Central memory CD4-positive, alpha-beta T cell (primary cell): ENCODE measurements around the gene ID2.

Source experiments
- DNase-seq: peaks from one replicate; pipeline ENCODE4 v3.0.0; 2022

Gene ID2

DNA sequence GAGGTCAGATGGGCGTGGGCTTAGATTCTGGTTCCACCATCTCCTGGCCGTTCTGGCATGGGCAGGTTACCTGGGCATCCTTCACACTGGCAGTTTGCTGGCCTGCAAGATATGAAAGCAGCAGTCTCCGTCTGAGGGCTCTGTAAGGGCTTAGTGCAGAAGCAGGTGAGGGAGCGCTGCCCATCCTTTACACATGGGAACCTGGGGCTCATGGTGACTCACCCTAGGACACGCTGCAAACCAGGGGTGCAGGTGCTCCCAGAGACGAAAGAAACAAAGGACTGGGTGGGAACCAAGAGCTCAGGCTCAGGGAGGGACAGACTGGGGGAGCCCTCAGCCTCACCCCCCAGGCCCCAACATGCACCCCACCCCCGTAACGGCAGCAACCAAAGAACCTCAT lies 10.7 kb upstream of the ID2 start:
- DNase-seq = no peak

- no peak for DNase-seq
These were observed 10.1 kb upstream of the ID2 start for GRCh38 chr2:8671802-8672201.

DNA sequence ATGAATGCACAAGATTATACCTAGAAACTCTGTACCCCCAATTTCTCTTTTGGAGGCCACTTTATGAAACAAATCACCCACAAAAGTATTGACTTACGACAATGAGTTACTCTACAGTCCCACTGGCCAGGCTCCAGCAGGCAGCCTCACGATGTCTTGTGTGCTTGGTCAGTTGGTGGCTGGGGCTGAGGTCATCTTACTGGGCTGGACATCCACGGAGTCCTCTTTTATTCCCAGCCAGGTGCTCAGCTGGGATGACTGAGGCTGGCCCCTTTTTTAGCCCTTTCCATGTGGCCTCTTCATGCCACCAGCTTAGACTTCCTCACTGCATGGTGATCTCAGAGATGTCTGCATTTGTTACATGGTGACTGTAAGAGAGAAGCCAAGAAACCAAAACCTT lies 8.9 kb upstream of the ID2 start:
- DNase-seq = no peak

GRCh38 chr2:8673381-8673780 lies 8.5 kb upstream of the ID2 start:
- no peak for DNase-seq

DNA sequence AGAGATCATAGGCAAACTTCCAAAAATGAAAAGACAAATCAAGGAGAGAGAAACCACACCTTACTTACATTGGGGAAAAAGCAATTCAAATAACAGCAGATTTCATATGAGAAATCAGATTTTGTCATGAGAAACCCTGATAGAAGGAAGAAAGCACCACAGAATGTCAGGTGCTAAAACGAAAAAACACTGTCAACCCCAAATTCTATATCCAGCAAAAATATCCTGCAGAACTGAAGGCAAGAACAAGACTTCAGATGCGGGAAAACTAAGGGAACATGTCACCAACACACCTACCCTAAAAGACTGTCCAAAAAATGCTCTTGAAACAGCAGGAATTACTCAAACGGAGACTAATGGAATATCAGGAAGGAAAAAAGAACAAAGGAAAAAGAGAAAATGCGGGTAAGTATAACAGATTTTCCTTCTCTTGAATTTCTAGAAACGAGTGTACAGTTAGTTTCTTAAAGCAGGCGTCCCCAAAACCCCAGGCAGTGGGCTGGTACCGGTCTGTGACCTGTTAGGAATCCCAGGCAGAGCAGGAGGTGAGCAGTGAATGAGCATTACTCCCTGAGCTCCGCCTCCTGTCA lies 7.3 kb upstream of the ID2 start:
- no peak for DNase-seq

DNA sequence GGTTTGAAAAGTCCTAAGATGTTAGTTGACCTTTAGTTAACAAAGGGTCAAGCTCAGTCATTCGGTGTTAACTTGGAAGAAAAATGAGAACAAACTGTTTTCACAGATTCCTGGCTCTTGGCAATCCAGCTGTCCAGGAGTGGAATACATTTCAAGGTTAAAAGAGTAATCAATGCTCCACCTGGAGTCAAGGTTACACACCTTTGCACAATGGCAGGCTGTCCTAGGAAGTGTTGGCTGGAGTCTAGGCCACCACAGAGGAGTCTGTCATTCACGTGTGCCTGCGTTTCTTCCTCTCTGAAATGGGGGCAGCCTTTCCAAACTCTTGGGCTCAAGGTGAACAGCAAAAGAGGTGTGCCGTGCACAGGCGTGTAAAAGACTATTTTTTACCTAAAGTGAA lies 6.3 kb upstream of the ID2 start:
- no peak for DNase-seq

DNA sequence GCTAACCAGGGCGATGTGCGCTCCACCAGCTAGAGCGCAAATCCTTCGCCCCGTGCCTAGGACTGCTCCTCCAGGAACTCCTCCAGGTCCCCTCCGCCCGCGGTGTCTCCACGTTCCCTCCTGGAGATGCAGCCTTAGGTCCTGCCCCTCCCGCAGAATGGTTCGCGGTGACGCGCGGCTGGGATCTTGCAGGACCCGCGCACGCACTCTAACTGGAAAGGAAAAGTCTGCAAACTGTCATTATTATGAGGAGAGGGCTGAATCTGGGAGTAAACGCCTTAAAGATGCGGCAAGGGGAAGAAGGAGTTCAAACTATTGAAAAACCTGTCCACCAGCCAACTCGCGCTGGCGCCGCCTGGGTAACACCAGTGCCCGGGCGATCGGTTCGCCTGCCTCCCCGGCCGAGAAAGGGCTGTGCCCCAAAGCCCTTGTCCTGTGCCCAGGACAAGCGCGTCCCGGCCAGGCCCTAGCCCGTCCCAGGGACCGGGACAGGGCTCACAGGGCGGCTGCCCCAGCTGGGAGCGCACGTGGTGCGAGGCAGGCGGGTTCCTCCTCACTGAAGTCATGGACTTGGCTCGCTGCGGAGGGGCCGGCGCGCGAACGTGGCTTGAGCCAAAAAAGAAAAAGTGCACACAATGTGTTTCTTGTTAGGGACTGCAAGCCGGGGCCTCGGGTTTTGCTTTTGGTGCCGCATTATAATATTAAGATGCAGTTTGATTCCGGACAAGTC lies 5.5 kb upstream of the ID2 start:
- DNase-seq = no peak

DNA sequence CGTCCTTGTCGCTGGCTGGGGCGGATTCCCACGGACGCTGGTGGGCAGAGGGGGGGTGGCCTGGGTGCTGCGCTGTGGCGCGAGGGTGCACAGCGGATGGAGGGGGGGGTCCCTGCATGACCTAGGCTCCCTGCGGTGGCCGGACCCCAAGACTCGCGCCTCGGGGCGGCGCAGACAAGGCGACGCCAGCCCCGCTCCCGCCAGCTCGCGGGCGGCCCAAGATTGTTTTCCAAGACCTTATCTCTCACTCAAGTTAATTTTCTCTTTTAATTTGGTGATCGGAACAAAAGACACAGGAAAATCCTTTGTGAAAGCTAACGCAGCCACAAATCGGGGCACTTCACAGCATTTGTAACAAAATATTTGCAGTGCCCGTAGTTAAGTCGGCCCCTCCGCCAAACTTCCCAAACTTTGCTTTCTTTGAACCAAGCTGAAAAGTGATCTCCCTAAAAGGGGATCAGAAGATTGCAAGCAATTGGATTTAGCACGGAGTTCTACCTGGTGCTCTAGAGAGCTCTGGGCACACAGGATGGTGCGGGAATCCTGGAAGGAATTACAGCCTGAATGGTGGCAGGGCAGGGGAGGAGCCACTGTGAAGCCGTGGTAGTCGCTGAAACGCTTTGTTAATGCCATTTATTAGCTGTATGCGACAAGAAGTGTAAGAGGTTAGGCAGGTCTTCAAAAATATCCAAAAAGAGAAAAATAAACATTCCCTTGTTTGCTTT lies 4.8 kb upstream of the ID2 start:
- DNase-seq = no peak

DNA sequence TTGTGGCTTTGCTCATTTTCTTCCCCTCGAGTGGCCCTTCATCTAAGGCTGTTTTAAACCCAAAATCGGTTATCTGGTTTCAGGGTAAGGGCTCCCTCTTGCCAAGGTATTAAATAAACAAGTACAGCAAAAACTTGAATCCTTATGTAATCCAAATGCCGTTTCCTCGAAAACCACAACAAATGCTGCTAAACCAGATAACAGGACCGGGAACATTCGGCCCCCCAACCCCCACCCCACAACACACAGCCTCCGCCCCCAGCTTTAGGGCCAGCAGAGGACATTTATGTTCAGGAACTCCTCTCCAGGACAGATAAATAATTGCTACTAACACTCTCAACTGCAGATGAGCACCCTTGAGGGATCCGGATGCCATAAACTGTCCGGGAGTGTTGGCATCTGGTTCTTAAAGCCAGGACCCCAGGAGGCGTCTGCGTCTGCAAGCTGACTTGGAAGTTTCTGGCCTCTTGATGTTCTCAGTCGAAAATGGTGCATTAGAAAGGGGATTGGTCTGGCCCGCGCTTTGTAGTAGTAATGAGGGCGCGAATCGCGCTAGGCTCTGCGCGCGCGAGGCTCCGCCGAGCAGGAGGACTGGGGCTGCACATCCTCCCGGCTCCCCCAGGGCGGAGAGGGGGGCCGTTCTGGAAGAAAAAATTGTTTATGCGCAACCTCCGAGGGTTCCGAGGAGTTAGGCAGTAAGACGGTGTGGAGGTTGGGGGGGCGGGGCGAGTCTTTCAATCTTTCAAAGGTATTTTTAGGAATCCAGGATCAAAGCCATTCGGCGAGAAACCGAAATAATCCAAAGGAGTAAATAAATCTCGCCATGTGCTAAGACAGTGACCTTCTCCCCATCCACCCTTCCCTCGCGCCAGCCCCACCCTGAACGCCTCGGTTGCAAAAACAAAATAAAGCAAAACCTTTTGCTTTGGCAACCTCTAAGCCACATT lies 3.9 kb upstream of the ID2 start:
- peak; percentile 31 for DNase-seq

DNA sequence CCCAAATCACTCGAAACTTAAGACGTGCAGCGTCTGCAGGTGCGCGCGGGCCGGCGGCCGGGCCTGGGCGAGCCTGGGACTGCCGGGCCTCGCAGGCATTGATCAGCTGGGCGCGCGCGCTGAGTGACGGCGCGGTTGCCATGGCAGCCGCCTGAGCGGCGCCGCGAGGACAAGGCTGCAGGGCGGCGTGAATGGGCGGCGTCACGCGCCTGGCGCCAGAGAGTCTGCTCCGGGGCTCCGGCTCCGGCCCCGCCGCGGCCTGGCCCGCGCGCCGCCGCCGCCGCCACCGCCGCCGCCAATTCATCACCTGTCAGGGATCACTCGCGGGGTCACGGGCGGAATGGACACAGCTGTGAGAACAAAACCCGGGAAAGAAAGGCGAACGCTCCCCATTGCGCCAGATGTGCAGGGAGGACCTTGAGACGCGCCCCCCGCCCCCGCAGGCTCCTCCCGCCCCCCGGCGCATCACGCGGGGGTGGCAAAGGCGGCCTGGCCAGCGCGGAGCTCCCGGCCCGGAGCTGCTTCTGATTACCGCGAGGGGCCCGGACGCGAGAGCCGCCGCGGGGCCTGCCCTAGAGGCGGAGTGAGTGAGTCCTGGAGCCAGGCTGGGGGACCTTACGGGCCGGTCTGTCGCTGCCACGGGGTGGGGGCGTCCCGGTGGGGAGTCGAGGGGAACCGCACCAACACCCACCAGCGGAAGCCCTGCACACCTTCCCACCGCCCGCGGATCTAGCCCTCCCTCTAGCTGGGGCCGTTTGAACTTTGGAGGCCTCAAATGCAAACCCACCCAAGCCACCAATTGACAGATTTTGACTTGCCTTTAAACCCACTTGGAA lies 2.9 kb upstream of the ID2 start:
- peak; percentile 82 for DNase-seq

DNA sequence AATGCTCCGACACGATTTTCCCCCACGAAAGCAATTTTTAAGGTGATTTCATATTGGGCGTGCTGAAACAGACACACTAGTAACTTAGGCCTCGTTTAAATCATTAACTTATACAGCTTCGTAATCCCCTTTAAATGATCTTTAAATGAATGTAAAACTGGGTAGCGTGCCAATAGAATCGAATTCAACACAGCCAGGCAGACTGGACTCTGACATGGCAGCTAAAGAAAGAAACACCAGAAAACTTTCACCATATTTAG lies 2.4 kb upstream of the ID2 start:
- no peak for DNase-seq

DNA sequence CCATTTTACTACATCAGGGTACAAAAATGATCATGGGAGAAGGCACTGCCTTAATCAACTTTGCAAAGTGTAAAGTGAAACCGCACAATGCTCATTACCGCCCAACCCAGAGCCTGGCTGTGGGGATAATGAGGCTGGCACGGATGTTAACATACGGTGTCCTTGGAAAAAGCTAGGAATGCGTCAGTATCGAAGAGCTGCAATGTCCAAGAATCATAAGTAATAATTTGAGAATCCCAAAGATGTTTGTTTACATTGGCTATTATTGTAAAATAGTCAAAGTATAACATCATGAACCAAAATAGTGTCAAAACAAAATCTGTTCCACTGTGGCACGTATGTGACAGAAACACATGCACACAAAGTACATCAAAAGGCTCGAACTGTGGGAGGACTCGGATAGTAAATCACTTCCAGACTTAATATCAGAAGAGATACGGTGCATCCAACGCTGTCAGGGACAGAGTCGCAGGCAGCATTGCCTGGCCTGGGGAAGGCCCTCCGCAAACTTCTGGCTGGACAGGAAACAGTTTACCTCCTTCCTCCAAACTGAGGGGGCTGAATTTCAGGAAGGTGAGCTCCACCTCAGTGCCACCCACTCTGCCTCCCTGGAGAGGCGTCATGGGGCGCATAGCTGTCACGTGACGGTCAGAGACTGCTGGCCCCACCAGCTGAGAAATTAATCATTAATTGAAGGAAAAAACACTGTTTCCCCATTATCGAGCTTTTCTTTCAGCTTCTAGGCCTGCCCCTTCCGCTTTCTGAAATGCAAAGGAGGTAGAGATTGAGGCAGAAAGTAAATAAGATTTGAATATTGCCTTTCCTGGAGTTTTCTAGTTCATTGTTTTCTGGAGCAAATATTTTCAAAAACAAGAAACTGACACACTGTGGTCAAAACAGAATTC lies 1.8 kb upstream of the ID2 start:
- no peak for DNase-seq

DNA sequence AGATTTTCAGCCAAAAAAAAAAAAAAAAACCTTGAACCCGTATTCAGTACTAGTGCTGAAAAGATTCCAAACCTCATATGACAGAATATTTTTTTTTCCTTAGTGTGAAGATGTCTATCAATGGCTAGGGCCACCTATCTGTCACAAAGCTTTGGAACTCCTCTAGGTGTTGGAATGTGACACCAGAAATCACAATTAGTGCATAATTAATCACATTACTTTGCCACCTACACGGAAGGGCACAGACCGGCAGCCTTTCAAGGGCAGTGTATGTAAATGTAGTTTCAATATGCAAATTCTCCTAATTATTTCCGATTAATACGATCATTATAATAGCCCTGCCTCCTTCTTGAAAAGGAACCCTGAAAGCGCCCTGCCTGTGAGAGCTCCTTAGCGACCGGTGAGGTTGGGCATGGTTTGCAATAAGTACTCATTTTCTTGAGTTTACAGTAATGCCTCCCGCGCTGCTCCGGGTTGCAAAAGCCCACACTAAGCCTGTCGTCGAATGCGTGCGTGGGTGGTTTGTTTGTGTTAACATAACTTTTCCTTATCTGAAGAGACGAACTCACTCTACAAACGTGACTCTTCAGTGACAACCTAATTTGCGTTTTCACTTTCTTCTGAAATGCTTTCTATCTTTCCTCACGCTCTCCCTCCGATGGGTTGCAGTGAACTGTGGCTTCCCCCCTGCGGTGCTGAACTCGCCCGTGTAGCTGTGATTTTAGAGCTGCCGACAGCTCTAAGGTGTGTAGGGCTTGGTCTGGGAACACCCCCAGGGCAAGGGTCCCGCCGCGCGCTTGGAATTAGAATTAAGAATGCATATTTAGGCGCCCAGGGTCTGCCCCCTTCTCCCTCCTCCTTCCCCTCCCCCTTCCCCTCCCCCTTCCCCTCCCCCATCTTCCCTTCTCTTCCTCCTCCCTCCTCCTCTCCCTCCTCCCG lies 765 bp upstream of the ID2 start:
- peak; percentile 66 for DNase-seq

DNA sequence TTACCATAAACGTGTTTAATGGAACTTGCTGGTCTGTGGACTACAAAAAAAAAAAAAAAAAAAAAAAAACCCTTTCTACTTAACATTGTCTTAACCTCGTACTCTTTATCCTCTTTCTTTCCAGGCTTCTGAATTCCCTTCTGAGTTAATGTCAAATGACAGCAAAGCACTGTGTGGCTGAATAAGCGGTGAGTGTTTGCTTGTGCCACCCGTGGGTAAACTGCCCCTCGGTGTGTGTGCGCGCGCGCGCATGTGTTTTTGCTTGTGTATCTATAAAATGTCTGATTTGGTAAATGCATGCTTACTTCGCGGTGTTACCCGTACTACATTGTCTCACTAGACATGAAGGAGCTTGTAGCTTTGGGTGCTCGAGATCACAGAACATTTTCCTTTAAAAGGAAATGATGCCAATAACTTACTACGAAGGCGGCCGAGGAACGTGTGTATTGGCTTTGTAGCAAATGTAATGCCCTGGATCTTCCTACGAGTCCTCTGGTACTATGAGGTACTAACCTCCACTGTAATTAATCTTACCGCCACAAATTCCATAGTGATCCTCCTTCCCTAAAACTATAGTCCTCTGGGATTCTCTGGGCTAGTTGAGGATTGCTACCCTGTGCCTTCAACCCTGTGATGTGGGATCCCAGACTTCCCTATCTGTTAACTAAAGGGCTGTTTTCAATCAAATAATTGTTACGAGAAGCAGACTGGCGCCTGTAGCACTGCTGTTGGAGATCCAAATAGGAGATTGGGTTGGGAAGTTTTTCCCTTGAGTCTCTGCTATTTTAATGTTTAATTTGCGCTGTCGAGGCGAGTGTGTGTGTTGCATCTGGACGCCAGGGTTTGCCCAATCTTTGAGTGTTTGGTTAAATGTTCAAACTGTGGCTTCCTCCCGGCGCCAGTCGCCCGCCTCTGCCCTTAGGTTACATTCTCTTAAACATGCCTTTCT lies 1.1 kb downstream of the ID2 start:
- DNase-seq = peak; percentile 61

- peak; percentile 47 for DNase-seq
These were observed 2.7 kb downstream of the ID2 start for GRCh38 chr2:8684540-8684877.

- peak; percentile 37 for DNase-seq
These were observed 3.2 kb downstream of the ID2 start for GRCh38 chr2:8684878-8685696.

DNA sequence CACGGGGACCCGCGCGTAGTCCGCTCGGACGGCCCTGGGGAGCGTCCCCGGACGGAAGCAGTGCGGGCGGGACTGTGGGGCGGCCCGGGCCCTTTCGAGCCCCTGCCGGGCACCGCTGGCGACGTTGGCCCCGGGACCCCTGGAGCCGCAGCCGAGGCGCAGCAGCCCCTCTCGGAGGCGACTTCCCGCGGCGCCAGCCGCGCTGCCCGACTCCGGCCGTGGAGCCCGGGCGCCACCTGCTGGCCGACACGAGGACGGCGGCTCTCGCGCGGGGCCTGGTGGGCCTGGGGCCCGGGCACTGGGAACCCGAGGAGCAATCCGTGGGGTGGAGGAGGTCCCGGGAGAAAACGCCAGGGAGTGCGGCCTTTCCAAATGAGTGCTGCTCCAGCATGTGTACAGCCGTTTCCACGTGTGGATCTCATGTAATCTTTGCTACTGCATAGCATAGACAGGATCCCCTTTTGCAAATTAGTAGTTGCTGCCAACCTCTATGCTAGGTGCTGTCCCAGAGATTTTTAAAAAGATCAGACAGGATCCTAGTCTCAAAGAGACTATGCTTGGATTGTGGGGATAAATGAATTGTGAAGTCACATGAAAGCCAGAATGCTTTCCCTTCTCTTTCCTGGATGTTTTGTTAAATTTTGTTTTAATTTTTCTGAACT lies 4.0 kb downstream of the ID2 start:
- DNase-seq = peak; percentile 71
